Gastrocnemius medialis (tissue), 4 donors: ENCODE measurements around the gene VMAC. TPM values are rescaled to one million over a fixed set of nuclear protein-coding genes. Genes with fewer than 3 reads are reported as not detected.

Experiments used
- ATAC-seq, 2 donors: fragments of 150-250 bp; one replicate each; pipeline ENCODE4 v1.9.1; 2016
- DNase-seq, 2 donors: peaks; one replicate each; pipeline ENCODE4 v3.0.0-alpha.2; 2019
- H3K27ac ChIP-seq, 4 donors: fragments of 200-600 bp; sonication (generic); 1 replicate in 1 of 4; 2 replicates in 3 of 4; pipeline ENCODE4 v1.5.1; 2016 to 2018; ENCODE audit warnings: mild to moderate bottlenecking in 2 of 4, moderate library complexity in 1 of 4
- H3K27me3 ChIP-seq, 3 donors: fragments of 200-600 bp; sonication (generic) in 2 of 3; 1 replicate in 1 of 3; 2 replicates in 2 of 3; pipeline versions ENCODE4 v1.5.1 to v1.6.0; 2016 to 2019; ENCODE audit warnings: mild to moderate bottlenecking in 1 of 3, moderate library complexity in 1 of 3
- H3K36me3 ChIP-seq, 2 donors: fragments of 200-600 bp; sonication (generic) in 1 of 2; one replicate each; pipeline ENCODE4 v1.5.1; 2017 to 2018
- H3K4me1 ChIP-seq, 2 donors: fragments of 200-600 bp; sonication (generic) in 1 of 2; one replicate each; pipeline ENCODE4 v1.5.1; 2016 to 2017; ENCODE audit warnings: mild to moderate bottlenecking in 2 of 2
- H3K4me3 ChIP-seq, 4 donors: fragments of 200-600 bp; sonication (generic) in 3 of 4; 1 replicate in 1 of 4; 2 replicates in 3 of 4; pipeline ENCODE4 v1.5.1; 2016 to 2019; ENCODE audit warnings: mild to moderate bottlenecking in 2 of 4
- H3K9me3 ChIP-seq, 3 donors: fragments of 200-600 bp; sonication (generic) in 2 of 3; 1 replicate in 1 of 3; 2 replicates in 2 of 3; pipeline ENCODE4 v1.5.1; 2016 to 2019
- POLR2A ChIP-seq, 2 donors: fragments of 450-650 bp; IDR thresholded peaks; one replicate each; pipeline ENCODE4 v1.6.1; 2017; ENCODE audit warnings: antibody characterized with exemption in 2 of 2, mild to moderate bottlenecking in 2 of 2, moderate library complexity in 2 of 2
- in situ Hi-C, 4 donors: fragments of 200-750 bp; cut with MboI; loops; one replicate each; pipeline versions ENCODE4 v1.15.0 to v1.8.0; 2017; ENCODE audit warnings: low sequenced_read_pairs in 4 of 4
- intact Hi-C: fragments of 100-400 bp; cut with DNase I; formaldehyde crosslinking; loops from one replicate; pipeline ENCODE4 v1.15.1; 2023; ENCODE audit warnings: low total_unique reads
- total RNA-seq, 4 donors: library from RNA; depleted of rRNA; stranded (reverse); fragments of >200 nt; gene quantifications; one replicate each; pipeline versions ENCODE4 v1.1.0 to v1.2.3, GENCODE V29; 2016
- TF ChIP-seq, protein P1 (sequence below), 5 experiments: fragments of 450-650 bp in 3 of 5; fragments of 200-600 bp in 2 of 5; sonication (generic) in 2 of 5; IDR thresholded peaks in 4 of 5; conservative IDR thresholded peaks in 1 of 5; 1 replicate in 4 of 5; 2 replicates in 1 of 5; pipeline ENCODE4 v1.5.1; 2016 to 2019; ENCODE audit warnings: antibody characterized with exemption in 5 of 5, mild to moderate bottlenecking in 3 of 5, moderate library complexity in 3 of 5

VMAC gene
- total RNA-seq, 4 donors from 2014 or later: 0.46 to 3.0 (median 2.1) TPM

DNA sequence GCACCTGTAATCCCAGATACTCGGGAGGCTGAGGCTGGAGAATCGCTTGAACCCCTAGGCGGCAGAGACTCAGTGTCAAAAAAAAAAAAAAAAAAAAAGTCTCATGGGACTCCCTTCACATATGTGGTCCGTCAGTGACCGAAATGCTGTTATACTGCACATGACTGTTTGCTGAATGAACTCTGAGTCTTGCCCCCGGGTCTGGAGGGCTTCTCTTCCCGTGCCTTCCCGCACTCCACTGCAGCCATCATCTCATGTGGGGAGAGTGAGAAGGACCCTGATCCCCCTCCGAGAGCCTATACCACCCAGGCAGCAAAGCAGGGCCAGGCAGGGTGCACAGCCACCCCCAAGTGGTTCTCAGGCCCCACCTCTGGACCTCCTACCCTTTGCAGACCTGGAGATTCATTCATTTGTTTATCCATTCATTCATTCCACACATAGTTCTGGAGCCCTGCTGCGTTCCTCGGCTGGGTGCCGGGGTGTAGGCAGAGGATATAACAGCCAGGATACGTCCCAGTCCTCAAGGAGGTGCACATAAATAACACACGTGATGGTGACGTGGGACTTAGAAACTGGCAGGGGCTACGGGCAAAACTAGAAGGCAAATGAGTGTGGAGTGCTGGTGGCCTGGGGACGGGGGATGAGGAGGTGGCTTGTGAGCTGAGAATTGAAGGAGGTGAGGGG, 15.2 kb upstream of the VMAC start:
- Histone ChIP-seq H3K27ac (no peak overlapping the region), H3K4me1 (peaks cover 0 to 11% of the 10 kb centered on the region in 2 donors)

DNA sequence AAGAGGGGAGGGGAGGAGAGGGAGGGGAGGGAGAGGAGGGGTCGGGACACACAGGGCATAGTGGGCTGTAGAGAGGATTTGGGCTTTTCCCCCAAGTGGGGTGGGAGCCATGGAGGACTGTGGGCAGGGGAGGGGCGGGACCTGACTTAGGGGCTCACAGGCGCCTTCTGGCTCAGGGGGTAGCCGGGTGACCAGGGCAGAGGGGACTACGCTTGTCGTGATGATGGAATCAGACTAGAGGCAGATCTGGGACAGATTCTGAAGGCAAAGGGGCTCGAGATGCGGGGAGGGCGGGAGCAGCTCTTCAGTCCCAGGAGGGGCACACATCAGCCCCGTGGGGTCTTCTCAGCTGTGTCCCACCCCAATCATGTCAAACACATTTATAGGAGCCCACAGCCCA, 14.6 kb upstream of the VMAC start:
- Histone ChIP-seq H3K36me3 (peaks cover 0 to 5% of the 10 kb centered on the region in 2 donors), H3K27ac (no peak overlapping the region), H3K4me3 (no peak overlapping the region), H3K9me3 (no peaks in the 10 kb centered on the region), H3K4me1 (peaks cover 0 to 11% of the 10 kb centered on the region in 2 donors), H3K27me3 (peaks cover 35 to 56% (median 41%) of the 10 kb centered on the region in 3 donors)
- no peak for DNase-seq
- in situ Hi-C loops (no loop called here), intact Hi-C loops (no loop called here)
- no peak for ATAC-seq
- TF ChIP-seq, protein P1, sequence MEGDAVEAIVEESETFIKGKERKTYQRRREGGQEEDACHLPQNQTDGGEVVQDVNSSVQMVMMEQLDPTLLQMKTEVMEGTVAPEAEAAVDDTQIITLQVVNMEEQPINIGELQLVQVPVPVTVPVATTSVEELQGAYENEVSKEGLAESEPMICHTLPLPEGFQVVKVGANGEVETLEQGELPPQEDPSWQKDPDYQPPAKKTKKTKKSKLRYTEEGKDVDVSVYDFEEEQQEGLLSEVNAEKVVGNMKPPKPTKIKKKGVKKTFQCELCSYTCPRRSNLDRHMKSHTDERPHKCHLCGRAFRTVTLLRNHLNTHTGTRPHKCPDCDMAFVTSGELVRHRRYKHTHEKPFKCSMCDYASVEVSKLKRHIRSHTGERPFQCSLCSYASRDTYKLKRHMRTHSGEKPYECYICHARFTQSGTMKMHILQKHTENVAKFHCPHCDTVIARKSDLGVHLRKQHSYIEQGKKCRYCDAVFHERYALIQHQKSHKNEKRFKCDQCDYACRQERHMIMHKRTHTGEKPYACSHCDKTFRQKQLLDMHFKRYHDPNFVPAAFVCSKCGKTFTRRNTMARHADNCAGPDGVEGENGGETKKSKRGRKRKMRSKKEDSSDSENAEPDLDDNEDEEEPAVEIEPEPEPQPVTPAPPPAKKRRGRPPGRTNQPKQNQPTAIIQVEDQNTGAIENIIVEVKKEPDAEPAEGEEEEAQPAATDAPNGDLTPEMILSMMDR (IDR thresholded peaks at IDR 0.05 in 4 of 5, conservative IDR thresholded peaks at IDR 0.05 in 1 of 5): no peak
- no peak for TF ChIP-seq POLR2A (IDR thresholded peaks at IDR 0.05)

More for the DNA sequence above, 15.2 kb upstream of the VMAC start:
- H3K36me3 ChIP-seq: no peaks in the 10 kb centered on the region
- H3K9me3 ChIP-seq: no peaks in the 10 kb centered on the region
- no peak for ATAC-seq
- TF ChIP-seq, protein P1 (IDR thresholded peaks at IDR 0.05 in 4 of 5, conservative IDR thresholded peaks at IDR 0.05 in 1 of 5): no peak
- DNase-seq: no peak
- peaks cover 35 to 56% (median 41%) of the 10 kb centered on the region in 3 donors for H3K27me3 ChIP-seq
- H3K4me3 ChIP-seq: no peak overlapping the region
- intact Hi-C loops (no loop called here), in situ Hi-C loops (no loop called here)

DNA sequence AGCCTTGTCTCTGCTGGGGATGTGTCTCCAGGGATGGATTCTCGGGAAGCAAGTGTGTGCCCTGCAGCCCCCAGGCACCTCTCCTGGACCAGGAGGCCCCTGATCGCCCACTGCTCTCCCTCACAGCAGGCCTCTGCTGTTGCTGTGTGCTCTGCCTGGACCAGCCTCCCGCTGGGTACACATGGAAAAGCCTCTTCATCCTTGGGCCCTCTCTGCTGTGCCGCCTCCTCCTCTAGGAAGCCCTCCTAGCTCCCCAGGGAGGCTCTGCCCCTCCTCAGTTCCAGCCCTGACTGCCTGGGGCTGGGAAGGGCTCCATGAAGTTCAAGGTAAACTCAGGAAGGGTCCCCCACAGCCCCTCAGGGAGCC, 13.1 kb upstream of the VMAC start:
- no peak overlapping the region for H3K27ac ChIP-seq
- no peak overlapping the region for H3K4me3 ChIP-seq
- TF ChIP-seq, protein P1 (IDR thresholded peaks at IDR 0.05 in 4 of 5, conservative IDR thresholded peaks at IDR 0.05 in 1 of 5): no peak
- TF ChIP-seq POLR2A (IDR thresholded peaks at IDR 0.05): no peak
- in situ Hi-C loops: no loop called here
- H3K27me3 ChIP-seq: peaks cover 28 to 51% (median 35%) of the 10 kb centered on the region in 3 donors
- intact Hi-C loops: no loop called here
- peaks cover 0 to 11% of the 10 kb centered on the region in 2 donors for H3K4me1 ChIP-seq
- no peak for ATAC-seq
- no peak for DNase-seq
- H3K36me3 ChIP-seq: peaks cover 0 to 20% of the 10 kb centered on the region in 2 donors
- H3K9me3 ChIP-seq: no peaks in the 10 kb centered on the region

DNA sequence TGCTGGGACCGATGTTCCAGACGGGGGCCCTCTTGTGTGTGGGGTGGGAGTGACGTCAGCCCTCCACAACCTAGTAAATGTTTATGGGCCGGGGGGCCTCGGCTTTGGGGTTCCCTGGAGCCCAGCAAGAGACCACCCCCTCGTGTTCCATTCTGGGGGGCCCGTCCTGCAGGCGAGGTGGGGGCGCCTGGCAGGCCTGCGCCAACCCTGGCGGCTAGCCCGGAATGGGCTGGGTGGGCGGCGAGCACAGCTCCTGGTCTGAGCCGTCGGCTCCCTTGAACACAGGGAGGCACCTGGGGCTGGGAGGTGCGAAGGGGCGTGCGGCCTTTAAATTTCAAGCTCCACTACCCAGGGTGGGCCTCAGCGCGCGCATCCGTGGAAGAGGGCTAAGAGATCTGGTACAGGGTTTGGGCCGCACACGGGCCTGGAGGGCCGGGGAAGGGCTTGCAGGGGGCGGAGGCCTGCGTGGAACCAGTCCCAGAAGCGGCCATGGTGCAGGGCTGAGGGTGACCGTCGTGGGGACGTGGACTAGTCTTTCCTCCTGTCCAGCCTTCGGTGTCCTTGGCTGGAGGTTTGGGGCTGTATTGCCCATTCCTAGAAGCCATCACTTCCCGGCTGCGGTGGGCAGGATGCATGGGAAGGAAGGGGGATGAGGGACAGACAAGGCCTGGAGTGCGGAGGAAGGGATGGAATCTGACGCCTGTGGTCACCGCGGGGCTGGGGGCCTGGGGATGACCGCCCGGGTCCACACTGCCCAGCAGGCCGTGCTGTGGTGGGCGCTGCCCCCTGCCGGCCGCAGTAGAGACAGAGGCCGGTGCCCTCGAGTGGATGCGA, 12.5 kb upstream of the VMAC start:
- H3K36me3 ChIP-seq: peaks cover 0 to 23% of the 10 kb centered on the region in 2 donors
- TF ChIP-seq, protein P1 (IDR thresholded peaks at IDR 0.05 in 4 of 5, conservative IDR thresholded peaks at IDR 0.05 in 1 of 5): peak in 4 of 5 experiments; percentile 14 to 56 (median 46)
- TF ChIP-seq POLR2A (IDR thresholded peaks at IDR 0.05): no peak
- H3K27me3 ChIP-seq: peaks cover 26 to 45% (median 30%) of the 10 kb centered on the region in 3 donors
- H3K27ac ChIP-seq: no peak overlapping the region
- intact Hi-C loops (loop anchor here (2.0 kb wide), 1 partner anchor 87 kb away; the partner anchor contains the start of gene NRTN), in situ Hi-C loops (no loop called here)
- DNase-seq (no peak), ATAC-seq (peak in 1 of 2 donors; percentile 23)
- no peak overlapping the region for H3K4me3 ChIP-seq
- no peaks in the 10 kb centered on the region for H3K9me3 ChIP-seq
- peaks cover 0 to 11% of the 10 kb centered on the region in 2 donors for H3K4me1 ChIP-seq
